ENCODE results near the gene AGBL4. TPM values are rescaled to one million over a fixed set of nuclear protein-coding genes. Genes with fewer than 3 reads are reported as not detected.

Gene AGBL4
- total RNA-seq, 6 experiments from 2014 or later = not detected

GRCh38 chr1:48875552-48876329, 1148.0 kb downstream of the AGBL4 start:
- Mint-ChIP-seq H3K9me3 (peaks cover 48% of the 10 kb centered on the region), H3K4me1 (ENCODE audit: low read depth) (no peaks in the 10 kb centered on the region), H3K27ac (no peak overlapping the region), H3K4me3 (no peak overlapping the region), H3K27me3 (ENCODE audit: insufficient read depth) (no peaks in the 10 kb centered on the region; the same call in 1 of the 2 replicates), H3K36me3 (ENCODE audit: low read depth) (no peaks in the 10 kb centered on the region)
- no peak for TF ChIP-seq CTCF (IDR thresholded peaks at IDR 0.05)
- no peak for DNase-seq

- no peak for TF ChIP-seq CTCF (IDR thresholded peaks at IDR 0.05)
- H3K9me3 Mint-ChIP-seq = peaks cover 57% of the 10 kb centered on the region
- no peak for DNase-seq
- no peak overlapping the region for H3K27ac Mint-ChIP-seq
- H3K4me1 Mint-ChIP-seq (ENCODE audit: low read depth) = no peaks in the 10 kb centered on the region
- no peaks in the 10 kb centered on the region; the same call in 1 of the 2 replicates for H3K27me3 Mint-ChIP-seq (ENCODE audit: insufficient read depth)
- H3K36me3 Mint-ChIP-seq (ENCODE audit: low read depth) = no peaks in the 10 kb centered on the region
- no peak overlapping the region for H3K4me3 Mint-ChIP-seq
Observed at GRCh38 chr1:48873944-48874343, 1149.8 kb downstream of the AGBL4 start.

GRCh38 chr1:48870596-48870995, 1153.2 kb downstream of the AGBL4 start:
- Mint-ChIP-seq H3K36me3 (ENCODE audit: low read depth) (peaks cover 6% of the 10 kb centered on the region; the same call in 1 of the 2 replicates), H3K4me1 (ENCODE audit: low read depth) (no peaks in the 10 kb centered on the region), H3K4me3 (no peak overlapping the region), H3K9me3 (peaks cover 55% of the 10 kb centered on the region), H3K27ac (no peak overlapping the region), H3K27me3 (ENCODE audit: insufficient read depth) (no peaks in the 10 kb centered on the region; the same call in 1 of the 2 replicates)
- DNase-seq = no peak
- peak; percentile 9; the same call in 1 of the 2 replicates for TF ChIP-seq CTCF (IDR thresholded peaks at IDR 0.05)

- Mint-ChIP-seq H3K36me3 (ENCODE audit: low read depth) (peaks cover 6% of the 10 kb centered on the region; the same call in 1 of the 2 replicates), H3K27ac (no peak overlapping the region), H3K4me1 (ENCODE audit: low read depth) (no peaks in the 10 kb centered on the region), H3K9me3 (peaks cover 58% of the 10 kb centered on the region), H3K4me3 (no peak overlapping the region), H3K27me3 (ENCODE audit: insufficient read depth) (no peaks in the 10 kb centered on the region)
- DNase-seq = no peak
- TF ChIP-seq CTCF (IDR thresholded peaks at IDR 0.05) = no peak
Observed at GRCh38 chr1:48869116-48869893, 1154.4 kb downstream of the AGBL4 start.

GRCh38 chr1:48864913-48865312, 1158.8 kb downstream of the AGBL4 start:
- Mint-ChIP-seq H3K4me1 (ENCODE audit: low read depth) (no peaks in the 10 kb centered on the region), H3K4me3 (no peak overlapping the region), H3K36me3 (ENCODE audit: low read depth) (peaks cover 15% of the 10 kb centered on the region; the same call in 1 of the 2 replicates), H3K27me3 (ENCODE audit: insufficient read depth) (no peaks in the 10 kb centered on the region; the same call in 1 of the 2 replicates), H3K27ac (no peak overlapping the region), H3K9me3 (peaks cover 63% of the 10 kb centered on the region)
- no peak for TF ChIP-seq CTCF (IDR thresholded peaks at IDR 0.05)
- no peak for DNase-seq
